Upper lobe of left lung (tissue), 6 donors: ENCODE measurements around the gene C18orf54. TPM values are rescaled to one million over a fixed set of nuclear protein-coding genes. Genes with fewer than 3 reads are reported as not detected.

Experiments
- ATAC-seq, 2 donors: fragments of 200-7000 bp; cut with Tn5 transposase; one replicate each; pipeline ENCODE4 v1.9.1; 2022; ENCODE audit warnings: mild to moderate bottlenecking in 2 of 2, moderate library complexity in 2 of 2; ENCODE audit not compliant: low FRiP score in 2 of 2
- DNase-seq, 2 donors: peaks; one replicate each; pipeline ENCODE4 v3.0.0-alpha.2; 2019 to 2020
- H3K27ac ChIP-seq, 4 donors: fragments of 200-600 bp; sonication (generic); one replicate each; pipeline ENCODE4 v1.5.1; 2016 to 2019
- H3K27me3 ChIP-seq, 4 donors: fragments of 200-600 bp; sonication (generic); one replicate each; pipeline ENCODE4 v1.5.1; 2017 to 2019
- H3K36me3 ChIP-seq, 4 donors: fragments of 200-600 bp; sonication (generic); one replicate each; pipeline ENCODE4 v1.5.1; 2016 to 2019
- H3K4me1 ChIP-seq, 4 donors: fragments of 200-600 bp; sonication (generic); one replicate each; pipeline ENCODE4 v1.5.1; 2018 to 2019
- H3K4me3 ChIP-seq, 4 donors: fragments of 200-600 bp; sonication (generic); one replicate each; pipeline ENCODE4 v1.5.1; 2017 to 2019; ENCODE audit warnings: mild to moderate bottlenecking in 2 of 4, moderate library complexity in 1 of 4
- H3K9me3 ChIP-seq, 4 donors: fragments of 200-600 bp; sonication (generic); one replicate each; pipeline ENCODE4 v1.5.1; 2018 to 2019
- EP300 ChIP-seq, 4 donors: sonication (generic); formaldehyde crosslinking; IDR thresholded peaks; one replicate each; pipeline ENCODE4 v1.5.1; 2017; ENCODE audit warnings: antibody characterized with exemption in 4 of 4, control low read depth in 2 of 4
- POLR2A ChIP-seq, 4 donors: fragments of 450-650 bp; IDR thresholded peaks; one replicate each; pipeline ENCODE4 v1.5.1; 2016 to 2017; ENCODE audit warnings: antibody characterized with exemption in 4 of 4, mild to moderate bottlenecking in 2 of 4
- POLR2AphosphoS5 ChIP-seq, 2 donors: sonication (generic); formaldehyde crosslinking; IDR thresholded peaks; one replicate each; pipeline ENCODE4 v1.5.1; 2017; ENCODE audit warnings: antibody characterized with exemption in 2 of 2
- WGBS, 2 donors: methylation state at CpG; one replicate each; pipeline ENCODE4 v1.1.5; 2017 to 2018; 5-methylcytosine and 5-hydroxymethylcytosine counted together
- small RNA-seq, 4 donors: library from RNA; depleted of rRNA; stranded (forward); fragments of <200 nt; gene quantifications; one replicate each; pipeline ENCODE3, GENCODE V24; 2016
- total RNA-seq, 6 donors: library from RNA; depleted of rRNA in 4 of 6; stranded (reverse); fragments of >200 nt in 4 of 6; gene quantifications; one replicate each; pipeline versions ENCODE4 v1.1.0 to v1.2.1, GENCODE V29; 2016 to 2021
- TF ChIP-seq, protein P1 (sequence below), 6 experiments: fragments of 450-650 bp in 4 of 6; fragments of 200-600 bp in 2 of 6; sonication (generic) in 2 of 6; IDR thresholded peaks; one replicate each; pipeline ENCODE4 v1.5.1; 2016 to 2019; ENCODE audit warnings: antibody characterized with exemption in 6 of 6
- donor health status: DM: no; HTN: no; CAD: no; lungs with moderate emphysema.
- donor health status: DM: no; HTN: yes; CAD: no; lungs with severe emphysema.

Gene C18orf54
- total RNA-seq, 6 donors from 2014 or later = 0.91 to 4.9 (median 2.4) TPM

DNA sequence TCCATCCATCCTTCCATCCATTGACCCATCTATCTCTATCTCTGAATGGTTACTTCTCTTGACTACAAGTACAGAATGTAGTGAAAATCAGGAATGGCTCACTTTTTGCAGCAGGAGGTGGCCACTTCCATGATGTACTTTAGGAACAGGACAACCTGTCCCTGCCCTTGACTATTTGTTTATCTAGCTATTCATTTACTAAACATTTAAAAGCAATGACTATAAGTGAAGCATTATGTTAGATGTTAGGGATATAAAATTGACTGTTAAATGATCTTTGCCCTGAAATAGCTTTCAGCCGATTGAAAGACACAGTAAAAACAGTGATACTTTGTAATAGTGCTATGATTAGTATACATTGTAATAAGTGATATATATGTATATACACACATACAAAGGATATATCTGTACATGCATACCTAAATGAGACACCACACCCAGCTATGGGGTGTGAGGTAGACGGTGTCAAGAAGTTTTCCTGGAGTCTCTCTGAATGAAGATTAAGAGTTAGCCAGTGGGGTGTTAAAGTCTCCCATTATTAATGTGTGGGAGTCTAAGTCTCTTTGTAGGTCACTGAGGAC lies 68.5 kb downstream of the C18orf54 start:
- no peak overlapping the region for H3K27ac ChIP-seq
- H3K4me3 ChIP-seq = no peak overlapping the region
- ATAC-seq = no peak
- no peaks in the 10 kb centered on the region for H3K27me3 ChIP-seq
- TF ChIP-seq, protein P1, sequence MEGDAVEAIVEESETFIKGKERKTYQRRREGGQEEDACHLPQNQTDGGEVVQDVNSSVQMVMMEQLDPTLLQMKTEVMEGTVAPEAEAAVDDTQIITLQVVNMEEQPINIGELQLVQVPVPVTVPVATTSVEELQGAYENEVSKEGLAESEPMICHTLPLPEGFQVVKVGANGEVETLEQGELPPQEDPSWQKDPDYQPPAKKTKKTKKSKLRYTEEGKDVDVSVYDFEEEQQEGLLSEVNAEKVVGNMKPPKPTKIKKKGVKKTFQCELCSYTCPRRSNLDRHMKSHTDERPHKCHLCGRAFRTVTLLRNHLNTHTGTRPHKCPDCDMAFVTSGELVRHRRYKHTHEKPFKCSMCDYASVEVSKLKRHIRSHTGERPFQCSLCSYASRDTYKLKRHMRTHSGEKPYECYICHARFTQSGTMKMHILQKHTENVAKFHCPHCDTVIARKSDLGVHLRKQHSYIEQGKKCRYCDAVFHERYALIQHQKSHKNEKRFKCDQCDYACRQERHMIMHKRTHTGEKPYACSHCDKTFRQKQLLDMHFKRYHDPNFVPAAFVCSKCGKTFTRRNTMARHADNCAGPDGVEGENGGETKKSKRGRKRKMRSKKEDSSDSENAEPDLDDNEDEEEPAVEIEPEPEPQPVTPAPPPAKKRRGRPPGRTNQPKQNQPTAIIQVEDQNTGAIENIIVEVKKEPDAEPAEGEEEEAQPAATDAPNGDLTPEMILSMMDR (IDR thresholded peaks at IDR 0.05) = no peak
- no peak for TF ChIP-seq POLR2AphosphoS5 (IDR thresholded peaks at IDR 0.05)
- no peak for TF ChIP-seq POLR2A (IDR thresholded peaks at IDR 0.05)
- TF ChIP-seq EP300 (IDR thresholded peaks at IDR 0.05) = no peak
- WGBS, 2 donors = 76 to 78% methylated on average over 2 of the region's 2 CpGs
- H3K4me1 ChIP-seq = no peaks in the 10 kb centered on the region
- H3K36me3 ChIP-seq = no peaks in the 10 kb centered on the region
- no peak for DNase-seq
- no peaks in the 10 kb centered on the region for H3K9me3 ChIP-seq

Small RNA genes within 50 kb of the gene (small RNA-seq; reads per million reads assigned to genes)
- 0 reads per million in 4 donors for gene SNRPGP2

Other genes starting within 250 kb of the C18orf54 start
- gene MBD2, start 133.2 kb upstream of the C18orf54 start, total RNA-seq = 100 to 1,000 TPM in 1 of 6 donors, 10 to 100 TPM in 5; 28.7 to 106 (median 52.8) TPM
- gene POLI, start 88.4 kb upstream of the C18orf54 start, total RNA-seq = 10 to 100 TPM; 10.7 to 66.0 (median 22.4) TPM
- not detected for gene STARD6, start within 50 bp of the C18orf54 start, total RNA-seq
- not detected for gene DYNAP, start 233.3 kb downstream of the C18orf54 start, total RNA-seq